Neural cell (in vitro differentiated cells): Measurements from ENCODE around the gene TPD52L3. TPM values are rescaled to one million over a fixed set of nuclear protein-coding genes. Genes with fewer than 3 reads are reported as not detected.

Experiments used
- H2AFZ ChIP-seq: fragments of 200-600, 300-800 bp; sonication (generic), shearing (Covaris generic); 2 replicates; pipeline ENCODE4 v1.6.0; 2014; ENCODE audit warnings: low read depth, mild to moderate bottlenecking, antibody characterized with exemption, low read length, moderate library complexity
- H3F3A ChIP-seq: fragments of 200-600 bp; shearing (Covaris generic); 2 replicates; pipeline ENCODE4 v1.6.1; 2016; ENCODE audit warnings: mild to moderate bottlenecking, moderate library complexity, mixed read lengths, antibody characterized with exemption, low read length; ENCODE audit not compliant: insufficient read depth, poor library complexity, severe bottlenecking
- H3K27ac ChIP-seq: fragments of 200-600, 300-800 bp; sonication (generic), shearing (Covaris generic); 2 replicates; pipeline ENCODE4 v1.5.1; 2014; ENCODE audit warnings: mild to moderate bottlenecking, low read length, moderate library complexity
- H3K27me3 ChIP-seq: fragments of 300-800, 200-600 bp; sonication (generic), shearing (Covaris generic); 2 replicates; pipeline ENCODE4 v1.6.0; 2014; ENCODE audit warnings: mild to moderate bottlenecking, low read depth, low read length, moderate library complexity; ENCODE audit not compliant: insufficient read depth
- H3K36me3 ChIP-seq: fragments of 300-800, 200-600 bp; sonication (generic), shearing (Covaris generic); 2 replicates; pipeline ENCODE4 v1.5.1; 2014; ENCODE audit warnings: mild to moderate bottlenecking, antibody characterized with exemption, low read length, moderate library complexity; ENCODE audit not compliant: insufficient read depth
- H3K4me2 ChIP-seq: fragments of 300-800, 200-600 bp; sonication (generic), shearing (Covaris generic); 2 replicates; pipeline ENCODE4 v1.6.0; 2014; ENCODE audit warnings: mild to moderate bottlenecking, low read length
- H3K4me3 ChIP-seq: fragments of 300-800, 200-600 bp; sonication (generic), shearing (Covaris generic); 2 replicates; pipeline ENCODE4 v1.5.1; 2014; ENCODE audit warnings: mild to moderate bottlenecking, low read length, moderate library complexity
- H3K79me2 ChIP-seq: fragments of 200-600 bp; shearing (Covaris generic); replicated peaks from 2 replicates; pipeline ENCODE4 v1.6.0; 2014; ENCODE audit warnings: mild to moderate bottlenecking, low read length, moderate library complexity; ENCODE audit not compliant: insufficient read depth
- H3K9ac ChIP-seq: fragments of 300-800, 200-600 bp; sonication (generic), shearing (Covaris generic); 2 replicates; pipeline ENCODE4 v1.6.1; 2016; ENCODE audit warnings: mild to moderate bottlenecking, low read length, mixed read lengths
- H3K9me2 ChIP-seq: fragments of 200-600 bp; shearing (Covaris generic); 2 replicates; pipeline ENCODE4 v1.6.1; 2016; ENCODE audit warnings: mild to moderate bottlenecking, low read length, mixed read lengths; ENCODE audit not compliant: insufficient read depth
- H3K9me3 ChIP-seq: fragments of 200-600, 300-800 bp; sonication (generic), shearing (Covaris generic); 2 replicates; pipeline ENCODE4 v1.6.1; 2016; ENCODE audit warnings: mild to moderate bottlenecking, mixed run types, low read length, moderate library complexity, mixed read lengths
- H4K20me1 ChIP-seq: fragments of 200-600 bp; shearing (Covaris generic); 2 replicates; pipeline ENCODE4 v1.6.1; 2016; ENCODE audit warnings: mild to moderate bottlenecking, mixed run types; ENCODE audit not compliant: insufficient read depth
- CTCF ChIP-seq: fragments of 450-650 bp; IDR thresholded peaks from 2 replicates; pipeline ENCODE4 v1.5.1; 2014; ENCODE audit warnings: antibody characterized with exemption, mild to moderate bottlenecking, moderate library complexity; ENCODE audit not compliant: poor library complexity, severe bottlenecking
- EP300 ChIP-seq: fragments of 450-650 bp; conservative IDR thresholded peaks from 2 replicates; pipeline ENCODE4 v1.6.1; 2014; ENCODE audit warnings: antibody characterized with exemption, mild to moderate bottlenecking, moderate library complexity; ENCODE audit not compliant: poor library complexity, severe bottlenecking
- EZH2 ChIP-seq: fragments of 200-600, 300-800 bp; shearing (Covaris generic), sonication (generic); IDR thresholded peaks from 2 replicates; pipeline ENCODE4 v1.6.1; 2014; ENCODE audit warnings: antibody characterized with exemption, low read length, borderline replicate concordance, mild to moderate bottlenecking; ENCODE audit not compliant: insufficient read depth, poor library complexity, severe bottlenecking
- MXI1 ChIP-seq: fragments of 450-650 bp; conservative IDR thresholded peaks from 2 replicates; pipeline ENCODE4 v1.6.1; 2014; ENCODE audit warnings: antibody characterized with exemption, mild to moderate bottlenecking; ENCODE audit not compliant: poor library complexity, severe bottlenecking
- POLR2AphosphoS5 ChIP-seq: IDR thresholded peaks from 2 replicates; pipeline ENCODE4 v1.6.1; 2012
- RAD21 ChIP-seq: fragments of 450-650 bp; conservative IDR thresholded peaks from 2 replicates; pipeline ENCODE4 v1.6.1; 2014; ENCODE audit warnings: antibody characterized with exemption, mild to moderate bottlenecking, moderate library complexity
- SMC3 ChIP-seq: fragments of 450-650 bp; conservative IDR thresholded peaks from 2 replicates; pipeline ENCODE4 v1.6.1; 2014; ENCODE audit warnings: antibody characterized with exemption, mild to moderate bottlenecking, moderate library complexity; ENCODE audit not compliant: poor library complexity
- TAF1 ChIP-seq: IDR thresholded peaks from 2 replicates; pipeline ENCODE4 v1.6.1; 2012; ENCODE audit warnings: low read depth
- polyA minus RNA-seq: library from RNA; depleted of rRNA, polyadenylated mRNA; stranded (reverse); fragments of >200 nt; gene quantifications from 2 replicates; pipeline ENCODE4 v1.2.3, GENCODE V29; 2014
- polyA plus RNA-seq: library from polyadenylated mRNA; depleted of rRNA; stranded (reverse); fragments of >200 nt; gene quantifications from 2 replicates; pipeline ENCODE4 v1.2.3, GENCODE V29; 2014
- TF ChIP-seq, protein P1 (sequence below): IDR thresholded peaks from 2 replicates; pipeline ENCODE4 v1.6.1; 2012; ENCODE audit warnings: borderline replicate concordance

TPD52L3 gene
- polyA plus RNA-seq (not detected in 2 replicates), polyA minus RNA-seq (not detected in 2 replicates)

DNA sequence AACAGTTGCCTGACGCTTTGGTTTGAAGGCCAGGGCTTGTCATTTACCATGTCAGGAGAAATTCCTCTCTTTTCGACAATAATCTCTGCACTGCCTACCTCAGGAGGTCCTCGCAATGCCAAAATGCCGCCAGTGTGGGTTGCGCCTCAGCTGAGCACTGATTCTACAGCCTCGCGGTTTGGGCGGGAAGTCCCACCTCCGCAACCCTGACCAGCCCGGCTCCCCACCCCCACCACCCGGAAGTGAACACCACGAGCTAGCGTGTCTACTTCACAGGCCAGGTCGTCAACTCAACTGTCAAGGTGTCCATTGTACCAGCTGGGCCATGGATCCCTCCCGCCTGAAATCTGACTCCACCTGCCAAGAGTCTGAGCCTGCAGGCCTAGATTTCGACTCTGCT is at the start of gene TPD52L3:
TPD52L3 (plus strand) TSS at position 273 of the 400 bp plus-strand sequence. CDS start 221 bp downstream, outside the sequence.
- Histone ChIP-seq H3F3A (no peaks in the 10 kb centered on the region), H2AFZ (no peak within 1 kb of the TSS), H3K27me3 (no peaks in the 10 kb centered on the region), H3K9me2 (no peaks in the 10 kb centered on the region), H3K36me3 (no peaks in the 10 kb centered on the region), H3K4me2 (no peak within 1 kb of the TSS), H3K4me3 (no peak within 1 kb of the TSS), H3K79me2 (no peaks in the 10 kb centered on the region), H3K9ac (no peak within 1 kb of the TSS), H4K20me1 (no peaks in the 10 kb centered on the region), H3K9me3 (no peaks in the 10 kb centered on the region), H3K27ac (no peak within 1 kb of the TSS)
- TF ChIP-seq SMC3: no peak
- TF ChIP-seq POLR2AphosphoS5: no peak
- TF ChIP-seq EZH2: no peak
- no peak for TF ChIP-seq CTCF
- no peak for TF ChIP-seq EP300

DNA sequence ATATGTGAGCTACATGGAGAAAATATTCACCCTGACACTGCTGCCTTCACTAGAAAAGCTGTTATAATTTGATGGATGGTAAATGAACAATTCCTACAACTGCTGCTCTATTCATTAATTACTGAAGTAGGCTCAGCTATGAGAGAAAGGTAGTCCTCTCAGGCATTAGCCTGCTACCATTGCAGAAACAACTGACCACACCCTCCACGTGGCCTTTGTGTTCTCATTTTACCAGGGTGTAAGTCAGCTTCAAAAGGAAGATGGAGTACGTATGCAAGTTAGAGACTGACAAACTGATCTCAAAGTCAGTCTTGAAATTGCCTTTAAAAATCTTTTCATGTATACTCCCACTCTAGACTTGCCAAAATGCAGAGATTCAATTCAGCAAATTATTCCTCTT is 26.3 kb upstream of the TPD52L3 start:
- no peak overlapping the region for H3K4me2 ChIP-seq
- no peak overlapping the region for H3K4me3 ChIP-seq
- no peaks in the 10 kb centered on the region for H3K9me2 ChIP-seq
- no peaks in the 10 kb centered on the region for H3K27me3 ChIP-seq
- no peaks in the 10 kb centered on the region for H3K36me3 ChIP-seq
- H3K27ac ChIP-seq: no peak overlapping the region
- no peak overlapping the region for H3K9ac ChIP-seq
- H3K9me3 ChIP-seq: no peaks in the 10 kb centered on the region
- H4K20me1 ChIP-seq: no peaks in the 10 kb centered on the region
- H2AFZ ChIP-seq: no peak overlapping the region
- TF ChIP-seq EZH2: no peak
- TF ChIP-seq POLR2AphosphoS5: no peak
- no peak for TF ChIP-seq TAF1
- TF ChIP-seq, protein P1, sequence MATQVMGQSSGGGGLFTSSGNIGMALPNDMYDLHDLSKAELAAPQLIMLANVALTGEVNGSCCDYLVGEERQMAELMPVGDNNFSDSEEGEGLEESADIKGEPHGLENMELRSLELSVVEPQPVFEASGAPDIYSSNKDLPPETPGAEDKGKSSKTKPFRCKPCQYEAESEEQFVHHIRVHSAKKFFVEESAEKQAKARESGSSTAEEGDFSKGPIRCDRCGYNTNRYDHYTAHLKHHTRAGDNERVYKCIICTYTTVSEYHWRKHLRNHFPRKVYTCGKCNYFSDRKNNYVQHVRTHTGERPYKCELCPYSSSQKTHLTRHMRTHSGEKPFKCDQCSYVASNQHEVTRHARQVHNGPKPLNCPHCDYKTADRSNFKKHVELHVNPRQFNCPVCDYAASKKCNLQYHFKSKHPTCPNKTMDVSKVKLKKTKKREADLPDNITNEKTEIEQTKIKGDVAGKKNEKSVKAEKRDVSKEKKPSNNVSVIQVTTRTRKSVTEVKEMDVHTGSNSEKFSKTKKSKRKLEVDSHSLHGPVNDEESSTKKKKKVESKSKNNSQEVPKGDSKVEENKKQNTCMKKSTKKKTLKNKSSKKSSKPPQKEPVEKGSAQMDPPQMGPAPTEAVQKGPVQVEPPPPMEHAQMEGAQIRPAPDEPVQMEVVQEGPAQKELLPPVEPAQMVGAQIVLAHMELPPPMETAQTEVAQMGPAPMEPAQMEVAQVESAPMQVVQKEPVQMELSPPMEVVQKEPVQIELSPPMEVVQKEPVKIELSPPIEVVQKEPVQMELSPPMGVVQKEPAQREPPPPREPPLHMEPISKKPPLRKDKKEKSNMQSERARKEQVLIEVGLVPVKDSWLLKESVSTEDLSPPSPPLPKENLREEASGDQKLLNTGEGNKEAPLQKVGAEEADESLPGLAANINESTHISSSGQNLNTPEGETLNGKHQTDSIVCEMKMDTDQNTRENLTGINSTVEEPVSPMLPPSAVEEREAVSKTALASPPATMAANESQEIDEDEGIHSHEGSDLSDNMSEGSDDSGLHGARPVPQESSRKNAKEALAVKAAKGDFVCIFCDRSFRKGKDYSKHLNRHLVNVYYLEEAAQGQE: no peak
- no peak for TF ChIP-seq CTCF
- TF ChIP-seq RAD21: no peak
- no peak for TF ChIP-seq EP300
- TF ChIP-seq SMC3: no peak
- TF ChIP-seq MXI1: no peak
- no peaks in the 10 kb centered on the region for H3K79me2 ChIP-seq
- H3F3A ChIP-seq: no peaks in the 10 kb centered on the region
